ENCODE results near the gene TLN1. TPM values are rescaled to one million over a fixed set of nuclear protein-coding genes. Genes with fewer than 3 reads are reported as not detected.

Gene TLN1
- total RNA-seq, 4 donors from 2014 or later = 142 to 245 (median 184) TPM

DNA sequence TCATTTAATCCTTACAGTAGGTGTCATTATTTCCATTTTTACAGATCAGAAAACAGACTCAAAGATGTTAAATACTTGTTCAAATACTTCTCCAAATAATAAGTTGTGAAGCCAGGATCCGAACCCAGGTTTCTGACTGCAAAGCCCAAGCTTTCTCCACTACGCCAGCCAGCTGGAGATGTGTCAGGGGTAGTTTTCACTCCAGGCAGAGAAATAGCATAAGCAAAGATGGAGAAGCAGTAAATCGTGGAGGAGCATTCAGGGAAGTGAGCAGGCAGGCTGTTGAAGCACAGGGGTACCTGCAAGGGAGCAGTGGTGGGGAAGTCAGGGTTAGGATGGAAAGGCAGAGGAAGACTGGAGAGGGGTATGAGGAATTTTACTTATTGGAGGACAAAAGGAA lies 2.9 kb downstream of the TLN1 start:
- Histone ChIP-seq H3K4me1 (peaks cover 50 to 55% of the 10 kb centered on the region in 2 donors), H3K27me3 (no peaks in the 10 kb centered on the region), H3K36me3 (peaks cover 12 to 14% of the 10 kb centered on the region in 2 donors), H3K4me3 (replicated peaks in 1 of 3) (no peak overlapping the region), H3K27ac (peak overlapping the region in 2 of 3 donors; percentile 52 to 59), H3K9me3 (no peaks in the 10 kb centered on the region)
- DNase-seq = no peak
- intact Hi-C loops (cut with DNase I) = loop anchor here (5.0 kb wide), 1 partner anchor 77 kb away; the partner anchor contains the start of gene SIT1
- TF ChIP-seq POLR2A (IDR thresholded peaks at IDR 0.05) = no peak
- TF ChIP-seq, protein P1, sequence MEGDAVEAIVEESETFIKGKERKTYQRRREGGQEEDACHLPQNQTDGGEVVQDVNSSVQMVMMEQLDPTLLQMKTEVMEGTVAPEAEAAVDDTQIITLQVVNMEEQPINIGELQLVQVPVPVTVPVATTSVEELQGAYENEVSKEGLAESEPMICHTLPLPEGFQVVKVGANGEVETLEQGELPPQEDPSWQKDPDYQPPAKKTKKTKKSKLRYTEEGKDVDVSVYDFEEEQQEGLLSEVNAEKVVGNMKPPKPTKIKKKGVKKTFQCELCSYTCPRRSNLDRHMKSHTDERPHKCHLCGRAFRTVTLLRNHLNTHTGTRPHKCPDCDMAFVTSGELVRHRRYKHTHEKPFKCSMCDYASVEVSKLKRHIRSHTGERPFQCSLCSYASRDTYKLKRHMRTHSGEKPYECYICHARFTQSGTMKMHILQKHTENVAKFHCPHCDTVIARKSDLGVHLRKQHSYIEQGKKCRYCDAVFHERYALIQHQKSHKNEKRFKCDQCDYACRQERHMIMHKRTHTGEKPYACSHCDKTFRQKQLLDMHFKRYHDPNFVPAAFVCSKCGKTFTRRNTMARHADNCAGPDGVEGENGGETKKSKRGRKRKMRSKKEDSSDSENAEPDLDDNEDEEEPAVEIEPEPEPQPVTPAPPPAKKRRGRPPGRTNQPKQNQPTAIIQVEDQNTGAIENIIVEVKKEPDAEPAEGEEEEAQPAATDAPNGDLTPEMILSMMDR (IDR thresholded peaks at IDR 0.05) = no peak
- 71 to 77% methylated on average over 3 of the region's 3 CpGs for WGBS, 2 donors

DNA sequence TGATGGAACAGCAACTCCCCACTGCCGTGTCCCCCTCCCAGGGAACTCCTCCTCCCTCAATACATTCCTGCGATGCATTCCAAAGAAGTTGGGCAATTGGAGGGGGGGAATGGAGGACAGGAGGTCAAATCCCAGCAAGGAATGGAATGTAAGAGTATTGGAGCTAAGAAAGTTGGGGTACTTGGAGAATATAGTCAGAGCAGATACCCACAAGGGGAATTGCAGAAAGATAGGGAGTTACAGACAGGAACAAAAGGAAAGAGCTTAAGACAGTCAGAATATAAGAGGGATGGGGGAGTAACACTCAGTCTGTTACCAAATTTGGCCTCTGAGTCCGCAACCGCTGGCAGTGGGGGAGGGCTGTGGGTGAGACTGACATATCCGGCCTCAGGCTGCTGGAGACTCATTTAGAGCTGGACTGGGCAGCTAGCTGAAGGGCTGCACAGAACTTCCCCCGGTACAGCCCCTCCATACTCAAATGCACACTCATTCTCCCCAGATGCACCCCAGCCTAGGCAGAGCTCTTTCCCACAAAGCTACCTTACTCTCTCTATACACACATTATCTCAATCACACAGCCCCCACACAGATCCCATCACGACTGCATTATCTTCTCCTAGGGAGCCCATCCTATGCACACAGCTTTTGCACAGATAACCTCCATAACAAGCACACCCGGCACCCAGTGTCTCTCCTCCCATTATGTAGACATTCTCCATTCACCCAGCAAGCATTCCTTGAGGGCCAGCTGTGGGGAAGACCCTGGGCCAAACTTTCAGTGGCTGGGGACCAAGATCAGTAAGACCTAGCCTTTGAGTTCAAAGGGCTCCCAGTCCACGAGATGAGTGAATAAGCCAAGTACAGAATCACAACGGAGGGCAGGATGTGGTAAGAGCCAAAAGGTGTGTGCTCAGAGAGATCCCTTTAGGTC lies 3.7 kb downstream of the TLN1 start:
- Histone ChIP-seq H3K4me3 (replicated peaks in 1 of 3) (peak overlapping the region in 1 of 3 donors; percentile 7), H3K36me3 (peaks cover 20 to 22% of the 10 kb centered on the region in 2 donors), H3K27ac (peak overlapping the region; percentile 34 to 59 (median 52)), H3K27me3 (no peaks in the 10 kb centered on the region), H3K9me3 (no peaks in the 10 kb centered on the region), H3K4me1 (peaks cover 43 to 47% of the 10 kb centered on the region in 2 donors)
- DNase-seq = peak; percentile 68 to 70
- peak in 1 of 2 donors; percentile 23 for TF ChIP-seq POLR2A (IDR thresholded peaks at IDR 0.05)
- TF ChIP-seq, protein P1 (IDR thresholded peaks at IDR 0.05) = no peak
- intact Hi-C loops (cut with DNase I) = loop anchor here (5.0 kb wide), 1 partner anchor 76 kb away; the partner anchor contains the start of gene SIT1
- 20 to 25% methylated on average over 10 of the region's 10 CpGs for WGBS, 2 donors

DNA sequence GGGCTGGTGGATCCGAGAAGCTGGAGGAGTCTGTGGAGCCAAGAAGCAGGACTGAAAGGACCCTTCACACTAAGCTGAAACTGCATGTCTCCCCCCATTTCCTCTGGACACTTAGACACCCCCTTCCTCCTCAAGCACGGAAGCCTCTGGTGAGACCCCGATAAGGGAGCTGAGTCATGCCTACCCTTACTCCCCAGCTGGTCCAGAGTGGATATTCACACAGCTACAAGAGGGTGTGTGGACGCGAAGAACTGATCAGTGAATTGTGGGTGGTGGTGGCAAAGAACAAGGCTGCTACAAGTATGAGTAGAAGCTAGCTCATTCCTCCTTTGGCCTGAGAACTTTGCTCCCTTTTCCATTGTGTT lies 4.3 kb downstream of the TLN1 start:
- peaks cover 24 to 28% of the 10 kb centered on the region in 2 donors for H3K36me3 ChIP-seq
- intact Hi-C loops (cut with DNase I) = loop anchor here (5.0 kb wide), 1 partner anchor 75 kb away; the partner anchor contains the start of gene SIT1
- H3K4me1 ChIP-seq = peaks cover 36 to 44% of the 10 kb centered on the region in 2 donors
- DNase-seq = no peak
- H3K27me3 ChIP-seq = no peaks in the 10 kb centered on the region
- H3K27ac ChIP-seq = peak overlapping the region; percentile 34 to 59 (median 52)
- H3K9me3 ChIP-seq = no peaks in the 10 kb centered on the region
- no peak overlapping the region for H3K4me3 ChIP-seq (replicated peaks in 1 of 3)
- 45 to 71% methylated on average over 5 of the region's 5 CpGs for WGBS, 2 donors
- TF ChIP-seq, protein P1 (IDR thresholded peaks at IDR 0.05) = no peak
- no peak for TF ChIP-seq POLR2A (IDR thresholded peaks at IDR 0.05)

DNA sequence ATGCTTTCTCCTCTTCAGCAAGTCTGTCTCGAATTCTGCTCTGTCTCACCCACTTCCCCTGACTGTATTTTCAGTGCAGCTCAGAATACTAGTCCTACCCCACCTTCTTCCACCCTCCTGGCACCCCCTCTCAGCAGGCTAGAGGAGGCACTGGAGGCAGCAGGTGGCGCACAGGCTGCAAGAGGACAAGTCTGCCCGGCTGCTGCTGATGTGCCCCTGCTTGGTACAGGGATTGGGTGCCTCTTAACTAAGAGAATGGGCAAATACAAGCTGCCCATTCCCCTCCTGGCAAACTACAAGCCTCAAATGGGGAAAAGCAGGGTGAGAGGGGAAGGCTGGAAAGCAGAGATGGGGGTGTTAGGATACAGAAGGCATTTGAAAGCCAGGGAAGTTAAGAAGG lies 5.1 kb downstream of the TLN1 start:
- intact Hi-C loops (cut with DNase I) = loop anchor here (5.0 kb wide), 1 partner anchor 75 kb away; the partner anchor contains the start of gene SIT1
- peak overlapping the region; percentile 44 to 59 (median 52) for H3K27ac ChIP-seq
- WGBS, 2 donors = 48 to 53% methylated on average over 3 of the region's 3 CpGs
- DNase-seq = peak; percentile 31 to 41
- TF ChIP-seq POLR2A (IDR thresholded peaks at IDR 0.05) = no peak
- TF ChIP-seq, protein P1 (IDR thresholded peaks at IDR 0.05) = no peak
- H3K36me3 ChIP-seq = peaks cover 31 to 35% of the 10 kb centered on the region in 2 donors
- peaks cover 35 to 44% of the 10 kb centered on the region in 2 donors for H3K4me1 ChIP-seq
- no peak overlapping the region for H3K4me3 ChIP-seq (replicated peaks in 1 of 3)
- H3K27me3 ChIP-seq = no peaks in the 10 kb centered on the region
- no peaks in the 10 kb centered on the region for H3K9me3 ChIP-seq

Data from thyroid gland (tissue), 4 donors.